Esophagus (tissue), 2 donors: Measurements from ENCODE around the gene LGALS3. TPM values are rescaled to one million over a fixed set of nuclear protein-coding genes. Genes with fewer than 3 reads are reported as not detected.
"Not testable (repeated sequence)": the region's sequence is repeated elsewhere in the genome, so short reads cannot be mapped to it uniquely, and the experiment has no call there.

Experiments
- H3K27ac ChIP-seq, 2 donors: one replicate each; pipeline ENCODE4 v1.5.1; 2013; ENCODE audit warnings: low read depth in 2 of 2, mild to moderate bottlenecking in 2 of 2, inconsistent platforms in 1 of 2, low read length in 1 of 2, moderate library complexity in 1 of 2
- H3K27me3 ChIP-seq, 2 donors: one replicate each; pipeline ENCODE4 v1.6.1; 2013; ENCODE audit warnings: low read length in 2 of 2, control low read depth in 1 of 2, mild to moderate bottlenecking in 1 of 2; ENCODE audit not compliant: insufficient read depth in 2 of 2, control insufficient read depth in 1 of 2
- H3K36me3 ChIP-seq, 2 donors: one replicate each; pipeline ENCODE4 v1.6.1; 2013; ENCODE audit warnings: low read length in 1 of 2; ENCODE audit not compliant: control insufficient read depth in 2 of 2, insufficient read depth in 2 of 2
- H3K4me1 ChIP-seq, 2 donors: one replicate each; pipeline ENCODE4 v1.6.1; 2013; ENCODE audit warnings: low read length in 1 of 2; ENCODE audit not compliant: control insufficient read depth in 2 of 2, insufficient read depth in 2 of 2
- H3K4me3 ChIP-seq, 2 donors: one replicate each; pipeline ENCODE4 v1.5.1; 2013; ENCODE audit warnings: low read length in 2 of 2, mild to moderate bottlenecking in 2 of 2, low read depth in 1 of 2, moderate library complexity in 1 of 2
- H3K9me3 ChIP-seq, 2 donors: one replicate each; pipeline ENCODE4 v1.6.1; 2013; ENCODE audit warnings: mild to moderate bottlenecking in 2 of 2, low read depth in 1 of 2, low read length in 1 of 2, moderate library complexity in 1 of 2; ENCODE audit not compliant: control insufficient read depth in 2 of 2, insufficient read depth in 1 of 2
- WGBS, 2 donors: extraction: QIAGEN DNeasy Blood & Tissue Kit; methylation state at CpG; one replicate each; pipeline ENCODE4 v1.1.7; 2013; 5-methylcytosine and 5-hydroxymethylcytosine counted together
- polyA plus RNA-seq, 2 donors: library from polyadenylated mRNA; stranded (reverse); fragments of 200-250 nt; gene quantifications; one replicate each; pipeline ENCODE4 v1.2.3, GENCODE V29; 2013
- donor health status: healthy with polysubstance abuse.
- donor health status: Bipolar disorder and iron deficiency.

The LGALS3 gene
- polyA plus RNA-seq = 100 to 1,000 TPM; 412 to 630 TPM

- Histone ChIP-seq H3K9me3 (no peaks in the 10 kb centered on the region), H3K27ac (peak within 1 kb of the TSS; percentile 91 to 93), H3K36me3 (peaks cover 0 to 3% of the 10 kb centered on the region in 2 donors), H3K4me1 (peaks cover 5 to 14% of the 10 kb centered on the region in 2 donors), H3K27me3 (no peaks in the 10 kb centered on the region), H3K4me3 (peak within 1 kb of the TSS; percentile 87 to 91)
- WGBS, 2 donors = 0 to 1% methylated on average over 34 to 50 of the region's 50 CpGs
These were observed at the start of gene LGALS3 for GRCh38 chr14:55129086-55129427. Gene LGALS3 (plus strand): TSS chr14:55129252. CDS start chr14:55137374, 8,122 bp downstream.

- not testable (repeated sequence) for H3K4me3 ChIP-seq, H3K9me3 ChIP-seq, H3K27ac ChIP-seq, H3K27me3 ChIP-seq, H3K4me1 ChIP-seq, H3K36me3 ChIP-seq
- WGBS, 2 donors = 82 to 84% methylated on average over 6 of the region's 6 CpGs
These were observed 49.1 kb upstream of the LGALS3 start for GRCh38 chr14:55079961-55080360.

GRCh38 chr14:55084401-55085059 is 44.5 kb upstream of the LGALS3 start:
- Histone ChIP-seq H3K36me3 (no peaks in the 10 kb centered on the region), H3K4me1 (no peaks in the 10 kb centered on the region), H3K27ac (peak overlapping the region in 1 of 2 donors; percentile 30), H3K27me3 (no peaks in the 10 kb centered on the region), H3K4me3 (no peak overlapping the region), H3K9me3 (no peaks in the 10 kb centered on the region)

- no peaks in the 10 kb centered on the region for H3K4me1 ChIP-seq
- peak overlapping the region; percentile 25 to 62 for H3K27ac ChIP-seq
- WGBS, 2 donors = 52 to 65% methylated on average over 4 of the region's 4 CpGs
- no peaks in the 10 kb centered on the region for H3K27me3 ChIP-seq
- no peak overlapping the region for H3K4me3 ChIP-seq
- no peaks in the 10 kb centered on the region for H3K36me3 ChIP-seq
- no peaks in the 10 kb centered on the region for H3K9me3 ChIP-seq
These were observed 43.9 kb upstream of the LGALS3 start for GRCh38 chr14:55085060-55085660.

- H3K36me3 ChIP-seq = no peaks in the 10 kb centered on the region
- no peaks in the 10 kb centered on the region for H3K4me1 ChIP-seq
- H3K27ac ChIP-seq = no peak overlapping the region
- H3K4me3 ChIP-seq = no peak overlapping the region
- no peaks in the 10 kb centered on the region for H3K27me3 ChIP-seq
- no peaks in the 10 kb centered on the region for H3K9me3 ChIP-seq
- 89 to 93% methylated on average over 9 of the region's 9 CpGs for WGBS, 2 donors
These were observed 42.1 kb upstream of the LGALS3 start for GRCh38 chr14:55086938-55087337.

GRCh38 chr14:55088356-55088755 is 40.7 kb upstream of the LGALS3 start:
- Histone ChIP-seq H3K27ac (no peak overlapping the region), H3K4me3 (no peak overlapping the region), H3K27me3 (no peaks in the 10 kb centered on the region), H3K36me3 (no peaks in the 10 kb centered on the region), H3K9me3 (no peaks in the 10 kb centered on the region), H3K4me1 (no peaks in the 10 kb centered on the region)

GRCh38 chr14:55092341-55092740 is 36.7 kb upstream of the LGALS3 start:
- H3K9me3 ChIP-seq = no peaks in the 10 kb centered on the region
- H3K27ac ChIP-seq = no peak overlapping the region
- H3K4me3 ChIP-seq = no peak overlapping the region
- WGBS, 2 donors = 64 to 80% methylated on average over 4 of the region's 4 CpGs
- no peaks in the 10 kb centered on the region for H3K36me3 ChIP-seq
- H3K4me1 ChIP-seq = no peaks in the 10 kb centered on the region
- H3K27me3 ChIP-seq = no peaks in the 10 kb centered on the region

- H3K4me3 ChIP-seq = no peak overlapping the region
- 74 to 81% methylated on average over 9 of the region's 9 CpGs for WGBS, 2 donors
- no peaks in the 10 kb centered on the region for H3K36me3 ChIP-seq
- H3K4me1 ChIP-seq = no peaks in the 10 kb centered on the region
- H3K27me3 ChIP-seq = no peaks in the 10 kb centered on the region
- H3K9me3 ChIP-seq = no peaks in the 10 kb centered on the region
- H3K27ac ChIP-seq = no peak overlapping the region
These were observed 34.5 kb upstream of the LGALS3 start for GRCh38 chr14:55094292-55095157.

- Histone ChIP-seq H3K27me3 (no peaks in the 10 kb centered on the region), H3K4me3 (no peak overlapping the region), H3K9me3 (no peaks in the 10 kb centered on the region), H3K4me1 (peaks cover 0 to 2% of the 10 kb centered on the region in 2 donors), H3K36me3 (no peaks in the 10 kb centered on the region), H3K27ac (peak overlapping the region; percentile 67 to 82)
- WGBS, 2 donors = 56 to 64% methylated on average over 5 of the region's 5 CpGs
These were observed 31.0 kb upstream of the LGALS3 start for GRCh38 chr14:55097881-55098560.
